ENCODE measurements around the gene LIFR. TPM values are rescaled to one million over a fixed set of nuclear protein-coding genes. Genes with fewer than 3 reads are reported as not detected.
A peak's percentile ranks its signal among the peaks of the same experiment; 100 is the strongest.

Gene LIFR
- total RNA-seq, 1 experiment from 2014 or later: 22.0 TPM

DNA sequence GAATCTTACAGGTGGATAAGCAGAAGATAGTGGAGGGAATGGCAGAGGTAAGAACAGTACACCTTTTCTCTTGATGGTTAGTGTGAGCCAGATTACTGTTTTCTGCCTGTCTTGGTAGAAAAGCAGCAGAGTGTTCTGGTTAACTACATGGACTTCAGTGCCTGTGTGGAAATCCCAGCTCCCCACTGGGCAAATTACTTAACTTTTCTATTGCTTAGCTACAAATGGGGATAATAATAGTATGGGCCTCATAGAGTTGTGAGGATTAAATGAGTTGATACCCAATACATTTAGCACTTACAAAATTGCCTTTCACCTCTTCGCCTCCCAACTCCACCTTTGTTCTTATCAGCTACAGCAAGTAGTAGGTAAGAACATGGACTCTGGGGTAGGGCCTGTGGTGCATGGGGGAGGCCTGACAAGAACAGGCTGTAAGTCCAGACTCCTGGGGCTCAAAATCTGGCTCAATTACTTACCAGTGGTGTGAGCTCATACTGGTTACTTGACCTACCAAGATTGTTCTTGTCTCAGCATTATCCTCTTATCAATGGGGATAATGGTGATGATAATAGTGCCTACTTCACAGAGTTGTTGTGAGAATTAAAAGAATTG, 125.1 kb downstream of the LIFR start:
- Histone ChIP-seq H3F3A (ENCODE audit: insufficient read depth, low read depth) (no peaks in the 10 kb centered on the region), H3K9me2 (ENCODE audit: insufficient read depth) (no peaks in the 10 kb centered on the region), H3K4me1 (replicated peaks; ENCODE audit: insufficient read depth) (no peaks in the 10 kb centered on the region), H3K27ac (no peak overlapping the region), H3K79me2 (ENCODE audit: low read depth) (no peaks in the 10 kb centered on the region), H3K4me3 (no peak overlapping the region), H3K9me3 (ENCODE audit: insufficient read depth, low read depth) (no peaks in the 10 kb centered on the region), H3K4me2 (no peak overlapping the region), H3K36me3 (ENCODE audit: low read depth) (no peaks in the 10 kb centered on the region), H2AFZ (no peak overlapping the region), H3K27me3 (ENCODE audit: insufficient read depth, low read depth) (peaks cover 32% of the 10 kb centered on the region), H4K20me1 (ENCODE audit: insufficient read depth) (no peaks in the 10 kb centered on the region)
- intact Hi-C loops (cut with micrococcal nuclease; ENCODE audit: unreplicated experiment): no loop called here
- POLR2A ChIA-PET (ENCODE audit: unreplicated experiment): no interaction called here
- no peak for TF ChIP-seq EZH2 (IDR thresholded peaks at IDR 0.05; ENCODE audit: low read depth)
- TF ChIP-seq, protein P1, sequence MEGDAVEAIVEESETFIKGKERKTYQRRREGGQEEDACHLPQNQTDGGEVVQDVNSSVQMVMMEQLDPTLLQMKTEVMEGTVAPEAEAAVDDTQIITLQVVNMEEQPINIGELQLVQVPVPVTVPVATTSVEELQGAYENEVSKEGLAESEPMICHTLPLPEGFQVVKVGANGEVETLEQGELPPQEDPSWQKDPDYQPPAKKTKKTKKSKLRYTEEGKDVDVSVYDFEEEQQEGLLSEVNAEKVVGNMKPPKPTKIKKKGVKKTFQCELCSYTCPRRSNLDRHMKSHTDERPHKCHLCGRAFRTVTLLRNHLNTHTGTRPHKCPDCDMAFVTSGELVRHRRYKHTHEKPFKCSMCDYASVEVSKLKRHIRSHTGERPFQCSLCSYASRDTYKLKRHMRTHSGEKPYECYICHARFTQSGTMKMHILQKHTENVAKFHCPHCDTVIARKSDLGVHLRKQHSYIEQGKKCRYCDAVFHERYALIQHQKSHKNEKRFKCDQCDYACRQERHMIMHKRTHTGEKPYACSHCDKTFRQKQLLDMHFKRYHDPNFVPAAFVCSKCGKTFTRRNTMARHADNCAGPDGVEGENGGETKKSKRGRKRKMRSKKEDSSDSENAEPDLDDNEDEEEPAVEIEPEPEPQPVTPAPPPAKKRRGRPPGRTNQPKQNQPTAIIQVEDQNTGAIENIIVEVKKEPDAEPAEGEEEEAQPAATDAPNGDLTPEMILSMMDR (conservative IDR thresholded peaks at IDR 0.05): no peak
- no peak for DNase-seq
- BruUV-seq (replicated peaks): no TSS peak
- CTCF ChIA-PET: no interaction called here

DNA sequence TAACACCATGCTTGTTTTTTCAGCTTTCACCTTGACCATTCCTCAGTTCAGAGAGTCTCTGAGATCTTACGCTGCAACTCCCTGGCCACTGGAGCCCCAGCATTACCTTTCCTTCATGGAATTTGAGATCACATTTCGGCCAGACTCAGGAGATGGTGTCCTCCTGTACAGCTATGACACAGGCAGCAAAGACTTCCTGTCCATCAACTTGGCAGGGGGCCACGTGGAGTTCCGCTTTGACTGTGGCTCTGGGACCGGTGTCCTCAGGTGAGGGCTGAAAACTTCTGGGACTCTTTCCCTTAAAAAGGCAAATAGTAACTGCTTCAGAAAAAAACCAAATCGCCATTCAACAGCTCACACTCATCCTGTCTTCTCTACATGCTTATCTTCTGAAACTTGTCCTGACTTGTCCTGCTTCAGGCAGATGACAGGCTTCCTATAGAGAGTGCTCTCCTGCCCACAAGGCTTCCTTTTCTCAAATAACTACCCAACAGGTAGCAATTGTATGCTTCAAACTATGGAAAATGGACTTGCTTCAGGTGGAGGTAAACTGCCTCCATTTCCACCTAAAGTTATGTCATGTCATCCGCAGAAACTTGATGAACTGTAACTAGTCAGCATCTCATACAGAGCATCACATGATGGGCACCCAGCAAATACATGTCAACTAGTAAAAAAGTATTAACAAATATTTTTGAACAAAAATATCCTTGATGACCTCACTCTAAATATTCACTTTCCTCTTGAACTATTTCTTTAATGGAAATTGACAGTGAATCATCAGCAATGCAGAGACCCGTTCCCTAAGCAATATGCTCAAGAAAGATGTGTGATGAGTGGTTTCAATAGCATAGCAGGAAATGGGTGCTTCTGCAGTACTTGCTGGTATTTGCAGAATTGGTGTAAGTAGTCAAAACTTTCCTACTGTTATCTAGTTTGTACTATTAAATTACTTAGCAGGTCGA, 129.2 kb downstream of the LIFR start:
- no peaks in the 10 kb centered on the region for H3K36me3 ChIP-seq (ENCODE audit: low read depth)
- no peak overlapping the region for H3K4me2 ChIP-seq
- no peaks in the 10 kb centered on the region for H4K20me1 ChIP-seq (ENCODE audit: insufficient read depth)
- no peaks in the 10 kb centered on the region for H3K9me3 ChIP-seq (ENCODE audit: insufficient read depth, low read depth)
- no peaks in the 10 kb centered on the region; the same call in 1 of the 2 replicates for H3K27me3 ChIP-seq (ENCODE audit: insufficient read depth, low read depth)
- no TSS peak for BruUV-seq (replicated peaks)
- ChIA-PET CTCF (interaction anchor here (0.6 kb wide), 1 partner anchor 9 kb away, joined by 3 read pairs; no protein-coding TSS in a partner anchor), POLR2A (ENCODE audit: unreplicated experiment) (interaction anchor here (0.6 kb wide), 1 partner anchor 240 kb away, joined by 3 read pairs; no protein-coding TSS in a partner anchor)
- peak in 1 of 2 experiments; percentile 25 for DNase-seq
- intact Hi-C loops (cut with micrococcal nuclease; ENCODE audit: unreplicated experiment): no loop called here
- H3K79me2 ChIP-seq (ENCODE audit: low read depth): no peaks in the 10 kb centered on the region
- no peaks in the 10 kb centered on the region for H3F3A ChIP-seq (ENCODE audit: insufficient read depth, low read depth)
- H3K9me2 ChIP-seq (ENCODE audit: insufficient read depth): no peaks in the 10 kb centered on the region
- no peak for TF ChIP-seq EZH2 (IDR thresholded peaks at IDR 0.05; ENCODE audit: low read depth)
- TF ChIP-seq, protein P1 (conservative IDR thresholded peaks at IDR 0.05): no peak
- H3K27ac ChIP-seq: no peak overlapping the region
- no peak overlapping the region for H3K4me3 ChIP-seq
- H3K4me1 ChIP-seq (replicated peaks; ENCODE audit: insufficient read depth): no peaks in the 10 kb centered on the region
- H2AFZ ChIP-seq: no peak overlapping the region

DNA sequence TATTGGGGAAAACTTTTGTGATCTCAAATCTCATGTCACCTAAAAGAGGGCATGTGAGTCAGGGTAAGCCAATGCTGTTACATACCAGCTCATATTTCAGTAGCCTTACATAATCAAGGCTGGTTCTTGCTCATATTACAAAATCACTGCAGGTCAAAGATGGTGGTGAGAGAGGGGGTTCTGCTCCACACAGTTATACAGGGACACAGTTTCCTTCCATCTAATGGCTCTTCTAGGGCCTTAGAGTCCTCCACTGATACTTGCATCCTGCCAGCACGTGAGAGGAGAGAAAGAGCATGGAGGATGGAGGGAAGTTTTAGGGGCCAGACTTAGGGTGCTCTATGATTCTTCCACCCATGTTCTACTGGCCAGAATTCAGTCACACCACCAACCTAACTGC, 130.0 kb downstream of the LIFR start:
- Histone ChIP-seq H3K4me3 (no peak overlapping the region), H3K4me1 (replicated peaks; ENCODE audit: insufficient read depth) (no peaks in the 10 kb centered on the region), H3K27ac (no peak overlapping the region), H2AFZ (no peak overlapping the region), H4K20me1 (ENCODE audit: insufficient read depth) (no peaks in the 10 kb centered on the region), H3K27me3 (ENCODE audit: insufficient read depth, low read depth) (no peaks in the 10 kb centered on the region; the same call in 1 of the 2 replicates), H3K9me3 (ENCODE audit: insufficient read depth, low read depth) (no peaks in the 10 kb centered on the region), H3F3A (ENCODE audit: insufficient read depth, low read depth) (no peaks in the 10 kb centered on the region), H3K4me2 (no peak overlapping the region), H3K9me2 (ENCODE audit: insufficient read depth) (no peaks in the 10 kb centered on the region), H3K36me3 (ENCODE audit: low read depth) (no peaks in the 10 kb centered on the region), H3K79me2 (ENCODE audit: low read depth) (no peaks in the 10 kb centered on the region)
- DNase-seq: no peak
- no peak for TF ChIP-seq EZH2 (IDR thresholded peaks at IDR 0.05; ENCODE audit: low read depth)
- TF ChIP-seq, protein P1 (conservative IDR thresholded peaks at IDR 0.05): no peak
- no TSS peak for BruUV-seq (replicated peaks)
- intact Hi-C loops (cut with micrococcal nuclease; ENCODE audit: unreplicated experiment): no loop called here
- POLR2A ChIA-PET (ENCODE audit: unreplicated experiment): interaction anchor here (0.6 to 0.7 kb wide), 2 partner anchors 241 to 692 kb away, joined by 3 to 4 read pairs; no protein-coding TSS in a partner anchor
- CTCF ChIA-PET: interaction anchor here (0.6 to 0.9 kb wide), 2 partner anchors 10 to 15 kb away, joined by 3 to 5 read pairs; no protein-coding TSS in a partner anchor

Small RNA genes lying within 50 kb of the gene (microRNA-seq; reads per million reads assigned to microRNA genes)
- gene MIR3650 (ENCODE audit: borderline number of aligned reads, borderline replicate concordance): not detected

Data from PC-9 (cell line).